NT2/D1 (cell line): Measurements from ENCODE around the gene OR52B2.
"Not testable (repeated sequence)": the region's sequence is repeated elsewhere in the genome, so short reads cannot be mapped to it uniquely, and the experiment has no call there.

Source experiments
- DNase-seq: peaks from one replicate; pipeline ENCODE4 v3.0.0-alpha.2; 2011; ENCODE audit warnings: low read depth, low spot score
- H3K27me3 ChIP-seq: 2 replicates; pipeline ENCODE4 v1.6.0; 2011; ENCODE audit warnings: mild to moderate bottlenecking; ENCODE audit not compliant: insufficient read length, insufficient read depth
- H3K36me3 ChIP-seq: 2 replicates; pipeline ENCODE4 v1.6.1; 2011; ENCODE audit warnings: mild to moderate bottlenecking, low read length, mixed read lengths; ENCODE audit not compliant: insufficient read depth, insufficient read length
- H3K4me1 ChIP-seq: 2 replicates; pipeline ENCODE4 v1.5.1; 2011; ENCODE audit not compliant: insufficient read depth, insufficient read length
- H3K4me3 ChIP-seq: 2 replicates; pipeline ENCODE4 v1.5.1; 2011; ENCODE audit warnings: low read depth; ENCODE audit not compliant: insufficient read length
- H3K9ac ChIP-seq: 2 replicates; pipeline ENCODE4 v1.6.0; 2011; ENCODE audit warnings: low read depth; ENCODE audit not compliant: insufficient read length
- H3K9me3 ChIP-seq: 2 replicates; pipeline ENCODE4 v1.5.1; 2011; ENCODE audit warnings: mild to moderate bottlenecking, low read length; ENCODE audit not compliant: insufficient read depth
- SUZ12 ChIP-seq: IDR thresholded peaks from 2 replicates; pipeline ENCODE4 v1.6.1; 2011; ENCODE audit not compliant: insufficient read length, insufficient read depth; ENCODE audit errors: extremely low read depth
- YY1 ChIP-seq: IDR thresholded peaks from 2 replicates; pipeline ENCODE4 v1.6.1; 2011; ENCODE audit not compliant: insufficient read length, insufficient read depth
- ZNF274 ChIP-seq: IDR thresholded peaks from 2 replicates; pipeline ENCODE4 v1.6.1; 2011; ENCODE audit warnings: mild to moderate bottlenecking, low read depth, low read length

The OR52B2 gene

DNA sequence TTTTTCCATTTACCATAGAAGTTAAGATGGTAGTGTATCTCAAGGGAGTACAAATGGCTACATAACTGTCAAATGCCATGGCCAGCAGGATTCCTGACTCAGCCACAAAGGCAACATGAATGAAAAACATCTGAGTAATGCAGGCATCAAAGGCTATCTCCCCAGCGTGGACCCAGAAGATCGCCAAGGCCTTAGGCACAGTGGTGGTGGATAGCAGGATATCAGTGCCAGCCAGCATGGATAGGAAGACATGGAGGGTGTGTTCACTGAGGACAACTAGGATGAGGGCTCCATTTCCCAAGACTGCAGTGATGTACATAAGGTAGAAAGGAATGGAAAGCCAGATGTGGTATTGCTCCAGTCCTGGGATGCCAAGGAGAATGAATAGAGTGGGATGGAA lies 18.0 kb downstream of the OR52B2 start:
- H3K9me3 ChIP-seq = no peaks in the 10 kb centered on the region
- no peak overlapping the region for H3K4me3 ChIP-seq
- H3K36me3 ChIP-seq = no peaks in the 10 kb centered on the region
- H3K27me3 ChIP-seq = no peaks in the 10 kb centered on the region
- no peak for DNase-seq
- no peak overlapping the region for H3K9ac ChIP-seq
- TF ChIP-seq SUZ12 (no peak), YY1 (no peak), ZNF274 (no peak)
- H3K4me1 ChIP-seq = no peaks in the 10 kb centered on the region

DNA sequence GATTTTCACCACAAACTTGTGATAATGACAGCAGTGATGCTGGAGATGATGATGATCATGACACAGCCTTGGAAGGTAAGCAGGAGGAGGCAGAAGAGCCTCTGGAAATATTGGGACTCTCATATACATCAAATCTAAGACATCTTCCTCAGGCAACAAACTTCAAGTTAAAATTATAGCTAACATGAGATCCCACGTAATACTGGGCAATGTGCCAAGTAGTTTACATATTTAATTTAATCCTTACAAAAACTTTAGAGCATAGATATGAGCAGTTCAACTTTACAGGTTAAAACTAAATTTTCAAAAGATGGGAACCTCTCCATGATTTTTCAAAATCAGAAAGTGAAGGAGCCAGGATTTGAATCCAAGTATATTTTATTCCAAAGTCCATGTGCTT lies 19.0 kb downstream of the OR52B2 start:
- DNase-seq = no peak
- no peaks in the 10 kb centered on the region for H3K27me3 ChIP-seq
- H3K9me3 ChIP-seq = no peaks in the 10 kb centered on the region
- TF ChIP-seq ZNF274 (no peak), SUZ12 (no peak), YY1 (no peak)
- H3K4me3 ChIP-seq = no peak overlapping the region
- H3K4me1 ChIP-seq = no peaks in the 10 kb centered on the region
- no peak overlapping the region for H3K9ac ChIP-seq
- no peaks in the 10 kb centered on the region for H3K36me3 ChIP-seq

DNA sequence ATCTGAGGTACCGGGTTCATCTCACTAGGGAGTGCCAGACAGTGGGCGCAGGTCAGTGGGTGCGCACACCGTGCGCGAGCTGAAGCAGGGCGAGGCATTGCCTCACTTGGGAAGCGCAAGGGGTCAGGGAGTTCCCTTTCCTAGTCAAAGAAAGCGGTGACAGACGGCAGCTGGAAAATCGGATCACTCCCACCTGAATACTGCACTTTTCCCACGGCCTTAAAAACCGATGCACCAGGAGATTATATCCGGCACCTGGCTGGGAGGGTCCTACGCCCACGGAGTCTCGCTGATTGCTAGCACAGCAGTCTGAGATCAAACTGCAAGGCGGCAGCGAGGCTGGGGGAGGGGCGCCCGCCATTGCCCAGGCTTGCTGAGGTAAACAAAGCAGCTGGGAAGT lies 26.4 kb downstream of the OR52B2 start:
- Histone ChIP-seq H3K4me3 (peak overlapping the region; percentile 37), H3K9ac (peak overlapping the region; percentile 46)
- H3K4me1 ChIP-seq, DNase-seq, H3K36me3 ChIP-seq, H3K9me3 ChIP-seq, H3K27me3 ChIP-seq: not testable (repeated sequence)

DNA sequence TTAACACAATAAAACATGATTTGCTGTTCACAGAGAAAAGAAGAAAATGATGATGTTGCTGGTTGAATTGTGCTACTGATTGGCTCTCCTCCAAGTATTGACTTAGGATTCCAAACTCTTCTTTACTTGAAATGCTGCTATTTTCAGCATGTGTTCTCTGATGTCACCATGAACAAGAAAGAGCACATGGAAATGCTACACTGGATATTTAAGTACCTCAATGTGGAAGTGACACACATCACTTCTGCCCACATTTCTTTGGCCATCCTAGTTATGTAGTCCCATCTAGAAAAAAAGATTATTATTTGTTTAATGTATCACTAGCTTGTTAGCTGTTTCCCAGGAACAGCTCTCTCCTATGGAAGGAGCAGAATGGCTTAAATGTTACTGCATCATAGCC lies 27.2 kb downstream of the OR52B2 start:
- Histone ChIP-seq H3K9ac (no peak overlapping the region), H3K36me3 (no peaks in the 10 kb centered on the region), H3K27me3 (no peaks in the 10 kb centered on the region), H3K4me3 (no peak overlapping the region), H3K9me3 (no peaks in the 10 kb centered on the region), H3K4me1 (no peaks in the 10 kb centered on the region)
- TF ChIP-seq SUZ12 (no peak), ZNF274 (no peak), YY1 (no peak)
- no peak for DNase-seq

DNA sequence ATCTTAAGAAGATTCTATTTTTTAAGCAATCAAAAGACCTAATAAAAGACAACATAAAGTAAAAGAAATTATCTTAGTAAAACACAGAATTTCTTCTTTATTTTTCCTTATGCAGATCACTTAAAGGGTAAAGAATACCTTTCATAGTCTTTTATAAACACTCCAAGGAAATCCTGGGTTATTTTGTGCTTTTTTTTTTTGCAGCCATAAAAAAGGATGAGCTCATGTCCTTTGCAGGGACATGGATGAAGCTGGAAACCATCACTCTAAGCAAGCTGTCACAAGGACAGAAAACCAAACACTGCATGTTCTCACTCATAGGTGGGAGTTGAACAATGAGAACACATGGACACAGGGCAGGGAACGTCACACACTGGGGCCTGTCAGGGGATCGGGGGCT lies 34.2 kb downstream of the OR52B2 start:
- H3K27me3 ChIP-seq, H3K4me3 ChIP-seq, DNase-seq, H3K9ac ChIP-seq, H3K9me3 ChIP-seq, H3K36me3 ChIP-seq, H3K4me1 ChIP-seq: not testable (repeated sequence)

DNA sequence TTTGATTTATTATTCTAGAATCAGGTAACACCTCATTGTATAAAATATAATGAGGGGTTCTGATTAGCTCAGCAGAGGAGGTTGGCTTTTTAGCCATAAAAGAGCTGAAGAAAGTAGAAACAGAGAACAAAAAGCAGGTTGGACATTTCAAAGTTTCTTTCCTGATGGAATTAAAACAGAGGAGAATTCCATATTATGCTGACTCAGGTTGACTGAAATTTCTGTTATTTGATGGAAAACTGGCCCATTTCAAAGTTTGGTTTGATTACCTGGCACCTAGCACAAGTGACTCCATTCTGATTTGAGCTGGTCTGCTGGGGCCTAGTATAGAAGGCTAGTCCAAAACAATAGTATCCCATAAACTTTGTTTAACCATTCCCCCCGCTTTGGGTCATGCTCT lies 37.7 kb downstream of the OR52B2 start:
- H3K27me3 ChIP-seq = no peaks in the 10 kb centered on the region
- no peak overlapping the region for H3K9ac ChIP-seq

DNA sequence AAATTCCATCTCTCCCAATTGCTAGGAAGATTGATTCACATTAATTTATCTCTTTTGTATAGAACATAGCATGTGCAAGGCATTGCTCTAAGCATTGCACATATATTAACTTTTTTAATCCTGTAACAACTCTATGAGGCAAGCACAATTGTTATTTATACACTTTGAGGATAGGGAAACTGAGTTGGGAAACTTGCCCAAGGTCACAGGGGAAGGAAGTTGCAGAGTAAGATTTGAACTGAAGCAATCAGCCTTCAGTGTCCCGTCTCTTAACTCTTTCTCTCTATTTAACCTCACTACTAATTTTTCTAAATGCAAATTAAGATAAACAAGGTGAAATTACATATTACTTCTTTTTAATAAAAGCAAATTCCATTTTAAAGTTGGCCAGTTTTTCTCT lies 40.5 kb downstream of the OR52B2 start:
- H3K4me1 ChIP-seq = no peaks in the 10 kb centered on the region
- TF ChIP-seq SUZ12 (no peak), ZNF274 (no peak), YY1 (no peak)
- DNase-seq = no peak
- no peaks in the 10 kb centered on the region for H3K9me3 ChIP-seq
- no peaks in the 10 kb centered on the region for H3K27me3 ChIP-seq
- no peak overlapping the region for H3K9ac ChIP-seq
- no peaks in the 10 kb centered on the region for H3K36me3 ChIP-seq
- H3K4me3 ChIP-seq = no peak overlapping the region

More for the DNA sequence above, 37.7 kb downstream of the OR52B2 start:
- no peaks in the 10 kb centered on the region for H3K4me1 ChIP-seq
- H3K4me3 ChIP-seq = no peak overlapping the region
- no peaks in the 10 kb centered on the region for H3K9me3 ChIP-seq
- no peaks in the 10 kb centered on the region for H3K36me3 ChIP-seq
- TF ChIP-seq ZNF274 (no peak), SUZ12 (no peak), YY1 (no peak)
- DNase-seq = no peak

DNA sequence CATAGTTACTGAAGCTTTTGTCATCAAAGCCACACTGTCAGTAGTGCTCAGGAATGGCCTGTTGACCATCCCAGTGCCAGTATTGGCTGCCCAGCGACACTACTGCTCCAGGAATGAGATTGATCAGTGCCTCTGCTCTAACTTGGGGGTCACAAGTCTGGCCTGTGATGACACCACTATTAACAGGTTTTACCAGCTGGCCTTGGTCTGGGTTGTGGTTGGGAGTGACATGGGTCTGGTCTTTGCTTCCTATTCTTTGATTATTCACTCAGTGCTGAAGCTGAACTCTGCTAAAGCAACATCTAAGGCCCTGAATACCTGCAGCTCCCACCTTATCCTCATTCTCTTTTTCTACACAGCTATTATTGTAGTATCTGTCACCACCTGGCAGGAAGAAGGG lies 41.1 kb downstream of the OR52B2 start:
- Histone ChIP-seq H3K9me3 (no peaks in the 10 kb centered on the region), H3K36me3 (no peaks in the 10 kb centered on the region), H3K9ac (no peak overlapping the region), H3K4me1 (no peaks in the 10 kb centered on the region), H3K4me3 (no peak overlapping the region), H3K27me3 (no peaks in the 10 kb centered on the region)
- TF ChIP-seq SUZ12 (no peak), YY1 (no peak), ZNF274 (no peak)
- DNase-seq = no peak
